ENCODE measurements around the gene TTPAL.
A peak's percentile ranks its signal among the peaks of the same experiment; 100 is the strongest.

TTPAL gene, protein sequence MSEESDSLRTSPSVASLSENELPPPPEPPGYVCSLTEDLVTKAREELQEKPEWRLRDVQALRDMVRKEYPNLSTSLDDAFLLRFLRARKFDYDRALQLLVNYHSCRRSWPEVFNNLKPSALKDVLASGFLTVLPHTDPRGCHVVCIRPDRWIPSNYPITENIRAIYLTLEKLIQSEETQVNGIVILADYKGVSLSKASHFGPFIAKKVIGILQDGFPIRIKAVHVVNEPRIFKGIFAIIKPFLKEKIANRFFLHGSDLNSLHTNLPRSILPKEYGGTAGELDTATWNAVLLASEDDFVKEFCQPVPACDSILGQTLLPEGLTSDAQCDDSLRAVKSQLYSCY

GRCh38 chr20:44475694-44476560 lies at the start of gene TTPAL:
Gene TTPAL (plus strand): TSS chr20:44475874. CDS start chr20:44480000, 4,126 bp downstream.
- DNase-seq, result peak; percentile 89

DNA sequence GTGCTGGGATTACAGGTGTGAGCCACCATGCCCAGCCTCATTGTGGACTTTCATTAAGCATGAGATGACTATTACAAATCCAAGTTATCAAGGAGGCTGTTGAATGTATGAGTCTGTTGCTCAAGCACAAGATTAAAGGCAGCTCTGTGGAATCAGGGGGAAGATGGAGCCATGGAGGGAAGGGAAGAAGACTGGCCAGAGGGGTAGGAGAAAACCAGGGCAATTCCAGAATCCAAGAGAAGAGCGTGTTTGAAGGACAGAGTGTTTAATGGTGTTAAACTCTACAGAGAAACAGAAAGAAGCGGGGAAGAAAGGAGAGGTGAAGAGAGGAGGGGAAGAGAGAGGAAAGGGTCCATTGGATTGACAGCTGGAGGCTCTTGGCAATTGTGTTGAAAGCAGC lies 49.8 kb upstream of the TTPAL start:
- no peak for DNase-seq

GRCh38 chr20:44426879-44427790 lies 48.5 kb upstream of the TTPAL start:
- DNase-seq, result no peak

- no peak for DNase-seq
Observed at GRCh38 chr20:44427804-44428173, 47.9 kb upstream of the TTPAL start.

DNA sequence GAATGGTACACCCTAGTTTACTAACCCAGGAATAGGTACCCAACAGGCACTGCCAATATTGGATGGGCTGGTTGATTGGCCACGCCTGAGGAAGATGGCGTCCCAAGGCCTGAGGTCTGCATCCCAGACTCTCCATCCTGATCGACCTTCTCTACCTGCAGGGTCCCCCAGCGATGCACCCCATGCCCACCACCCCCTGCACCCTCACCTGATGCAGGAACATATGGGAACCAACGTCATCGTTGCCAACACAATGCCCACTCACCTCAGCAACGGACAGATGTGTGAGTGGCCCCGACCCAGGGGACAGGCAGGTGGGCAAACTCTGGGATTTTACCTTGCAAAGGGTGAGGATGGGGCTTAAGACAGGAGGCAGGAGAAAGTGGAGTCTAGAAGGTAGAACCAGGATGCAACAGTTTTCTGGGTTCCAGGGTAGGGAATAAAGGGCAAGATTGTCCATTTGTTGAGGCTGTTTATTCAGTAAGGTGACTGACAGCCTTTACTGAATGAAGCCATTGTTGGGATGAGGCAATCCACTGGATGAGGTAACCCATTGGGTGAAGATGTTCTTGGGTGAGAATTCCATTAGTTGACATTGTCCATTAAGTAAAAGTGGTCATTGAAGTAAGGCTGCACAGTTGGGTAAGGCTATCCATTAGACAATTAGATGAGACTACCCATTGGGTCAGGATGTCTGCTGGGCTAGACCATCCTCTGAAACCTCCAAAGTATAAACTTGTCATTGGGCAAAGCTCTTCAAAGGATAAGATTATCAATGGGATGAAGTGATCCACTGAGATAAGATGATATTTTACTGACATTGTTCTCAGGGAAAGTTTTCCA lies 47.3 kb upstream of the TTPAL start:
- DNase-seq, result no peak

DNA sequence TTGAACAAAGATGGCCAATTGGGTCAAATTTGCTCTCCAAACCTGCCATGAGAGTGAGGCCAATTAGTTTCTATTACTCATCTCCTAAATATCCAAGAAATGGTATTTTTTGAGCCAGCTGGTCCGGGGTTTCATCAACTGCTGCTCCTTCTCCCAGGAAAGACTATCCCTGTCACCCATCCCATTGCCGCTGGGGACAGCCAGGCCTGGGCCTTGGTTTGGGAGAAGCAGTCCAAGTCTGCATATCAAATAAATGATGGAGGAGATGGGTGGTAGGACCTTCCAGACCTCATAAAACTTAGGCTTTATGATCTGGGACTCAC lies 46.7 kb upstream of the TTPAL start:
- DNase-seq, result no peak

GRCh38 chr20:44429419-44430269 lies 46.0 kb upstream of the TTPAL start:
- DNase-seq, result no peak

GRCh38 chr20:44430270-44431065 lies 45.2 kb upstream of the TTPAL start:
- no peak for DNase-seq

DNA sequence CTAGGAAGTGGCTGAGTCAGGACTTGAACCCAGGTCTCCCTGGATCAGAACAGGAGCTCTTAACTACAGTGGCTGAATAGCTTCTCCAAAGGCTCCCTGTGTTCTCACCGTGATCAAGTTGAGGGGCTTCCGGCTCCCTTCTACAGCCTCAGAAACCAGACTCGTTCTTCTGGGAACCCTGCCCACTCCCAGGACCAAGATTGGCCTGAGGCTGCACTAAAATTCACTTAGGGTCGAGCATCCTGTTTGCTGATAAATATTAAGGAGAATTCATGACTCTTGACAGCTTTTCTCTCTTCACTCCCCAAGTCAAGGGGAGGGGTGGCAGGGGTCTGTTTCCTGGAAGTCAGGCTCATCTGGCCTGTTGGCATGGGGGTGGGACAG lies 44.6 kb upstream of the TTPAL start:
- no peak for DNase-seq

GRCh38 chr20:44431502-44432234 lies 44.0 kb upstream of the TTPAL start:
- DNase-seq, result no peak

DNA sequence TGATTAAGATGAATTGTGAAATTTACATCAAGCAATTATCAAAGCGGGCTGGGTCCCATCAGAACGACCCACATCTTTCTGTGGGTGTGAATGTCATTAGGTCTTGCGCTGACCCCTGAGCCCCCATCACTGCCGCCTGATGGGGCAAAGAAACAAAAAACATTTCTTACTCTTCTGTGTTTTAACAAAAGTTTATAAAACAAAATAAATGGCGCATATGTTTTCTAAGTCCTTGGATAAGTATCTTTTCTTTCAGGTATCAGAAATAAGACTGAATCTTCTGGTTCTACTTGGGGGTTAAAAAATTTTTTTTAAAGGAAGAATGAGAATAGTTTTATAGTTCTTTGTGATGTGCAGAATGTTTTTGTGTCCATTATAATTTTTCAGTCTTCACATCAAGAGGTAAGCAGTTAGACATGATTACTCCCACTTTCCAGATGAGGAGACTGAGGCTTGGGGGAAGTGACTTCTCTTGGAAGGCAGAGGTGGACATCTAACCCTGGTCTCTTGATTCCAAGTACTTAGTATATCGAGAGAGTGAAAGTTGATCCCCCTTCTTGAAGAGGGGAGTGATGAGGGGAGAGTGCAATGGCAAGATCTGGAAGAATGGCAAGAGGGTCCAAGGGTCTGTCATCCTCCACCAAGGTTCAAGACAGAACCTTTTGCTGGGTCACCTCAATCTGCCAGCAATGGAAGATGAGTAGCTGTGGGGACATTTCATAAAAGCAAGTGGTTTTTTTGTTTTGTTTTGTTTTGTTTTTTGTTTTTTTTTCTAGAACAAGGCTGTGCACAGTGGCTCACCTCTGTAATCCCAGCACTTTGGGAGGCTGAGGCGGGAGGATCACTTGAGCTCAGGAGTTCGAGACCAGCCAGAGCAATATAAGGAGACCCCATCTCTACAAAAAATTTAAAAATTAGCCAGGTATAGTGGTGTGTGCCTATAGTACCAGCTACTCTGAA lies 42.8 kb upstream of the TTPAL start:
- DNase-seq, result no peak

DNA sequence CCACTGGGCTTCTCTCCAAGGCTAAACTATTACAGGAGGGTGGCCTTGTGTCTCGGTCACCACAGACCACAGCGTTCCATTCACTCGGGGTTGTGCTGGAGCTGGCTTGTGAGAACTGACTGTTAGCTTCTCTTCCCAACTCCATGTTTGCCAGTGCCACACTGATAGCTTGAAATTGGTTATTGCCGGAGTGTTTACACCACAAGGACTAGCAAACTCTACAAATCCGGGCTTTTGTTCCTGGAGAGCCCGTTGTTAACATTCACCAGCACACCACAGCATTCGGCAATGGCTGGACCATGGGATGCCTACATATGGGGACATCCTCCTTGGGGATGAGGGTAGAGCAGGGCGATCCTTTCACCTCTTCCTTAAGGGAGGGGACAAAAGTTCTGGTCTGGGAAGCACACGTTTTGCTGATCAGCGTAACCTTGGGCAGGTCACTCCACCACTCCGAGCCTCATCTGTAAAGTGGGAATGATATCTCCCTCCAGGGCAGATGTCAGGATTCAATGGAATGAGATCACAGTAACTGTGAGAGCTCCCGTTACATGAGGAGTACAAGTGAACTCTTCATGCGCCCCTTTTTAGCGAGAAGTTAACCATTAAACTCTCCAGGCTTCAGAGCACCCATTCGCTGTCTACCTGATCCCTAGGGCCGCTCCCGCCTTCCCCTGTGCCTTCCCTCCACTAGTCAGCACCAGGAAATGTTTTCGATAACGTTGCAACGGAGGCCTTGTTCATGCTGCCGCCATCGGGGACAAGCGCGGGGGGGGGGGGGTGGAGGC lies 41.7 kb upstream of the TTPAL start:
- DNase-seq, result no peak

DNA sequence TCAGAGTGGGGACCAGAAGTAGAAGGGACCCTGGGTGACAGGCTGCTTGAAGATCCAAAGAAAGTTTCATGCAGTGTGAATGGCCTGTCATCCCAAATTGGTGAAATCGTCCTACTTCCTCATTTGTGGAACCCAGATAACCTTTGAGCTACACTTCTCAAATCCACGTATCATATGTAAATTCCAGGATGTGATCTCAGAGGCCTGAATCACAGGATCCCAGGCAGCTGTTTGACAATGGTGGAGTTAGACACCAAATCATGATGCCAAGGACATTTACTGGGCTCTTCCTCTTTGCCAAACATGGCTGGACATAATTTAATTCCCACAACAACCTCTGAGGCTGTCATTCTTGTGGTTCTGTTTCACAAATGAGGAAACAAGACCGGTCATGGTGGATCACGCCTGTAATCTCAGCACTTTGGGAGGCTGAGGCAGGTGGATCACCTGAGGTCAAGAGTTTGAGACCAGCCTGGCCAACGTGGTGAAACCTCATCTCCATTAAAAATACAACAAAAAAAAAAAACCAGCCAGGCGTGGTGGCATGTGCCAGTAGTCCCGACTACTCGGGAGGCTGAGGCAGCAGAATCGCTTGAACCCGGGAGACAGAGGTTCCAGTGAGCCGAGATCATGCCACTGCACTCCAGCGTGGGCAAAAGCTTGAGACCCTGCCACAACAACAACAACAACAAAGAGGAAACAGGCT lies 39.9 kb upstream of the TTPAL start:
- DNase-seq, result no peak

- DNase-seq, result no peak
Observed at GRCh38 chr20:44436393-44436792, 39.3 kb upstream of the TTPAL start.

DNA sequence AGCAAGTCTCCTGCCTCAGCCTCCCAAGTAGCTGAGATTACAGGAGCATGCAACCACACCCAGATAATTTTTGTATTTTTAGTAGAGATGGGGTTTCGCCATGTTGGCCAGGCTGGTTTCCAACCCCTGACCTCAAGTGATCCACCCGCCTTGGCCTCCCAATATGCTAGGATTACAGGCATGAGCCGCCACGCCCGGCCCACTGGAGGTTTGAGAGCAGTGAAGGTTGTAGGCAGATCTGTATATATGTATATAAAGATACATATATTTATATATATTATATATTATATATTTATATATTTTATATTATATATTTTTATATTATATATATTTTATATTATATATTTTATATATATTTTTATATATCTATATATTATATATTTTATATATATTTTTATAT lies 38.2 kb upstream of the TTPAL start:
- no peak for DNase-seq

GRCh38 chr20:44438782-44439181 lies 36.9 kb upstream of the TTPAL start:
- no peak for DNase-seq

GRCh38 chr20:44439318-44439717 lies 36.4 kb upstream of the TTPAL start:
- DNase-seq, result no peak

All from NCI-H1105 treated with DMSO at 0.1 percent for 48 hours (cell line).